Stimulated activated CD8-positive, alpha-beta memory T cell treated with anti-CD3 and anti-CD28 coated beads, Interleukin-12 subunit alpha, Interleukin-12 subunit beta, amount 100 ng/mL, for 24 hours (primary cell): Measurements from ENCODE around the gene GSTA1.
"Not testable (repeated sequence)": the region's sequence is repeated elsewhere in the genome, so short reads cannot be mapped to it uniquely, and the experiment has no call there.

ENCODE experiments used
- DNase-seq: peaks from one replicate; pipeline ENCODE4 v3.0.0-alpha.2; 2020; ENCODE audit errors: extremely low read depth

The GSTA1 gene

DNA sequence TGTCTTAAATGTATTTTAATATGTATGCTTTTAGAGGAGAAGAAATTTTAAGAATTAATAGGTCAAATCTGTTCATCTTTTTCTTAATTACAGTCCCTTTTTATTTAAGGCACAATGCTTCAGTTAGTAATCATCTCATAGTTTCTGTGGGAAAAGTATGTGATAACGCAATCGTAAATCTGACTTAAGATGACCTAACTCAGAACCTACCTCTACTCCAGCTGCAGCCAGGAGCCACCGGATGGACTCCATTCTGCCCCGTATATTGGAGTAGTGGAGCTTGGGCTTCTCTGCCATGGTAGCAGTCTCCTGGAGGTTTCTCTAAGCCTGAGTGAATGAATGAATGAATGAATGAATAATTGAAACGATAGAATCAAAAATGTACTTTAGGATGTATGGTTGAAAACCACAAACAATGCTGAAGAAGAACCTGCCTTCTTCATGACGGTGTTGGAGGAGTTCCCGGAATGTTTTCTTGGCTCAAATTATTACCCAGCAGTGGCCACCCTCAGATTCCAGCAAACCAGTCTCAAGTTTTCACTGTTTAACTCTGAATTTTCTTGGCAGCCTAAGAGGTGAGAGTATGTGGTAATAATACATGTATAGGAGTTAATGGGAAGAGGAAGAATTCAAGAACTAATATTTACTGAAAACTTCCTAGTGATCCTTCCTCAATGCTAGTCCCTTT lies 45.8 kb downstream of the GSTA1 start:
- DNase-seq = not testable (repeated sequence)

DNA sequence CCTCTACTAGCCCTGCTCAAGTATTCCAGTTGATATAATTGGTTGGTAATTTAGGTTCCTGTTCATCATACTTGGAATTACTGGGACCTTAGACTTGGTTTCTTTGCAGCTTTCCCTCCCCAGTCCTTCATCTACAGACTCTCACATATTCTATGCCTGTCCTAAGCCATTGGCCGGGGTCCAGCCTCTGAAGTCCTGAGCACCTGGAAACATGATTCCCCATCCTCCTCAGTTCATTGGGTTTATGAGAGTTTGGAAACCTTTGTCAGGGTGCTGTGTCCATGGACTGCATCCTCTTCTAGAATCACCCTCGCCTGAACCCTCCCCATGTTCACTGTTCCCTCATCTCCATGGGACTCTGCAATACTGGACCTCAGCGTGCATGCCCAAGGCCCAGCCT lies 49.2 kb downstream of the GSTA1 start:
- DNase-seq = no peak

DNA sequence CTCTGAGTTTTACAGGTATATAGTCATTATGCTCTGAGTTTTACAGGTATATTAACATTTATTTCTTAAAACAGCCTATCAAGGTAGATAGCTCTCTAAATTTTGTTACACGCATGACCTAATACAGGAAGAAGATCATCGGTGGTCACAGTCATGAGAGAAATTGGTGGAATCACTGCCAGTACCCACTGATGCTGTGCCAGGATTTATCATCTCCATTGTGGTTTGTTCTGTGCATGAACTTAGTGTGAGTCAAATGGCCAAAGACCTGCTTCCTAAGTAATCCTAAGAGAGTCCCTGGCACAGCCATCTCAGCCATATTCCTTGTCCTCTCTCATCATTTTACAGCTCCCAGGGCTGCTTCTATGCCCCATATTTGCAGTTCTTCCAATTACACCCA lies 50.5 kb downstream of the GSTA1 start:
- DNase-seq = not testable (repeated sequence)

- no peak for DNase-seq
Observed at GRCh38 chr6:52752310-52752709, 51.3 kb downstream of the GSTA1 start.

DNA sequence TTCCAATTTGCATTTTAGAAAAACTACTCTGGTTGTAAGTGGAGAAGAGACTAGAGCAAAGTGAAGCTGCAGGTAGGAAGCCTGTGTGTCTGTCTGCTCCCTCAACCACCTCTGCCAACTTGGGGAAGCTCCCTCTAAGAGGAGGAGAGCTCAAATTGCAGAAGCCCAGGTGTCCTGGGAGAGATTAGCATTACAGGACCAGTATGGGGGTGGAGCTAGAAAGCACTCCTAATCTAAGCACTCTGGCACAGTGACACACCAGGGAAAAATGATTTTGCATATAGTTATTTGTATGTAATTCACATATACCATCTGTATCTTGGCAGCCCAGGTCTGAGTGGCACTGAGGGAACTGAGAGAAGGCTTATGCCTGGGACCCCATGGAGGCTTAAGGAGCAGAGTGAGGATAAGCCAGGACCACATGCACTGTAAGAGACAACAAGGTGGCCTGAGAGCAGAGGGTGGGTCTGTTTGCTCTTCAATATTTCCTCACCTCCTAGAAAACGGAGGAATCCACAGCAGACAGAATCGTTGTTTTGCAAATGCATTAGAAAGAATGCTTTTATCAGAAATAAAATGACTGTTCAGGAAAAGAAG lies 54.0 kb downstream of the GSTA1 start:
- DNase-seq = no peak

DNA sequence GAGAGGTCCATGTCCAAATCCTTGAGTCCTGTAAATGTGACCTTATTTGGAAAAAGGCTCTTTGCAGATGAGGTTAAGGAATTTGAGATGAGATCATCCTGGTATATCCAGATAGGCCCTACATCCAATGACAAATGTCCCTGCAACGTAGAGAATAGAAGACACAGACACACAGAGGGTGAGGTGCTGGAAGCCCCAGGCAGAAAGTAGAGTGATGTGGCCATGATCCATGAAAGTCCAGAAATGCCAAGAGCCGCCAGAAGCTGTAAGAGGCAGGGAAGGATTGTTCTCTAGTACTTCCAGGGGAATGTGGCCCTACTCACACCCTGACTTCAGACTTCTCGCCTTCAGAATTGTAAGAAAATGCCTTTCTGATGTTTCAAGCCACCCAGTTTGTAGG lies 56.3 kb downstream of the GSTA1 start:
- DNase-seq = not testable (repeated sequence)

DNA sequence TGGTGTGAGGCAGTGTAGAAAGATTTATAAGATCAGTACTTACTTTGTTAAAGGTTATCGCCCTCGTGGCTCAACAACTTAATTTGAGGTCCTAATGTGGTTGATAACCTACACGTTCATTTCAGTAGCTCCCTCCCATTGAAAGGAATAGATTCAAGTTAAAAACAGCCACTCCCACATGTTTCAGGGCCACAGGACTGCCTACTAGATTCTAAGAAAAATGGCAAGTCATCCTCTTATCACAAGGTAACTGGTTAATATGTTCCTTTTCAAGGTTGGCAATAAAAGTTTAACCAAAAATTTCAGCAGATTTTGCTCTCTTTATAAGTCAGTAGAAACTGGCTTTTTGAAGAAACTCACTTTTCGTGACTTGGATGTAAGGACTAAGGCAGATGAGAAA lies 57.4 kb downstream of the GSTA1 start:
- no peak for DNase-seq

DNA sequence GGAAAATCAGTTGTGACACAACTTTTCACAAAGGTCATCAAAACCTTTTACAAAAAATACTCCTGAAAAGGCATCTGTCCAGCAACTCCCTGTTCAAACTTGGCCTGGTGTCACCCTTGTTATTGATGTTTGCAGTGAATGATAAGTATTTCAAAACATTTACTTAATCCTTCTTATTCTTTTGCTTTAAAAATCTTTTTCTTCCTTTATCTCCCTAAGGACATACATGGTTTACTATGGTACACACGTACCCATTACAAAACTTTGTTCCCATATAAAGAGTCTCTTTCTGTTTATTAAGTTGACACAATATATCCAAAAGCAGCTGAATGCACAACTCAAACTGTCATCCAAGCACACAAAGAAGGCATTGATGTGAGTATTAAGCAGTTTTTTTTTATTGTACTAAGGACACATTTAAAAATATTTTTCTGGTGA lies 57.8 kb downstream of the GSTA1 start:
- no peak for DNase-seq

- DNase-seq = no peak
Observed at GRCh38 chr6:52741872-52742271, 61.7 kb downstream of the GSTA1 start.
